Stimulated activated CD4-positive, alpha-beta T cell treated with anti-CD3 and anti-CD28 coated beads, Interleukin-1b, Interleukin-23, amount 100 ng/mL, for 1 hour (primary cell): ENCODE measurements around the gene CBLB.
"Not testable (repeated sequence)": the region's sequence is repeated elsewhere in the genome, so short reads cannot be mapped to it uniquely, and the experiment has no call there.

Experiments
- DNase-seq, 2 donors: peaks; one replicate each; pipeline ENCODE4 v3.0.0-alpha.2; 2020; ENCODE audit warnings: low read depth in 2 of 2

Gene CBLB

DNA sequence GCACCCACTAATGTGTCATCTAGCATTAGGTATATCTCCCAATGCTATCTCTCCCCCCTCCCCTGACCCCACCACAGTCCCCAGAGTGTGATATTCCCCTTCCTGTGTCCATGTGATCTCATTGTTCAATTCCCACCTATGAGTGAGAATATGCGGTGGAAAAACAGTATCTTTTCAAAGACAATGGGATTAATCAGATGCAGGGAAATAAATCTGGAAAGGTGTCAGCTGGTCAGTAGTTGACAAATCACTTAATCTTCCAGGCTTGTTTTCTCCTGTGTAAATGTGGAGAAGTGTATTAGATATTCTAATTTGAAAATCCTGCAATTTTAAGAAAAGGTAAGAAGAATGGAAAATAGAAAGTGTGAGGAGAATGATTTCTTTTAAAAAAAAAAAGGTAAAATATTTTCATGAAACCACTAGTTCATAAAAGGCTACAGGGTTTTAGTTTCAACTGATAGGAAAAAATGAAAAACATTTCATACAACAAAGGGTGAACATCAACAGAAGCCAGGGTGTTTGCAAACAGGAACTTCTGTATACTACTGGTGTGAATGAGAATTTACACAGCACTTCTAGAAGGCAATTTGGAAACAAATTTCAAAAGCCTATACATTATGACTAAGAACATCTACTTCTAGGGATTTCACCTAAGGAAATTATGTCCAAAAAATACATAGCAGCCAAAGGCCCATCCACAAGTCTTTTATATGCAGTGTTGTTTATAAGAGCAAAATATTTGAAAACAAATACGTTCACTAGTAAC lies 113.5 kb downstream of the CBLB start:
- no peak for DNase-seq

DNA sequence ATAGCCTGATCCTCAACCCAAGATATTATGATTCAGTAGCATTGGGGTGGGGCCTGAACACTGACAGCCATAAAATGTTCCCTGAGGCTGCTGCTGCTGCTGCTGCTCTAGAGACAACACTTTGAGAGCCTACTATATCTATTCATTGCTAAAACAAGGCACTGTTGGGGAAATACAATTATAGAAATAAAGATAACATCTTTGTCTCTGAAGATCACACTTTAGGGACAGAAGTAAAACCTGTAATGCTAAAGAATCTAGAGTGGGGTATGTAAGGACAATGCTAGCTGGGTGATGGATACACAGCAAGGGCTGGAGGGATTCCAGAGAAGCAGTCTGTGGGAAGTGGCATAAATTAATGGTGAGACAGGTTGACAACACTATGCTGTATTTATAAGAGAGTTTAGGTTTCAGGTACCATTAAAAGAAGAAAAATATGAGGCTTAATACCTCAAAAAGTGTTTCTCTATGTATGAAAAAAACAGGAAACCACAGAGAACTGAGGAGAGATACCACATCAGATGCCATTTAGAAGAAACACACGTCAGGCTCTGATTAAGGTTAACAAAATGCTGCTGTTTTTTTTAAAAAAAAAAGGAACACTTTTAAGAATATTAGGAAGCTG lies 115.9 kb downstream of the CBLB start:
- DNase-seq = no peak

DNA sequence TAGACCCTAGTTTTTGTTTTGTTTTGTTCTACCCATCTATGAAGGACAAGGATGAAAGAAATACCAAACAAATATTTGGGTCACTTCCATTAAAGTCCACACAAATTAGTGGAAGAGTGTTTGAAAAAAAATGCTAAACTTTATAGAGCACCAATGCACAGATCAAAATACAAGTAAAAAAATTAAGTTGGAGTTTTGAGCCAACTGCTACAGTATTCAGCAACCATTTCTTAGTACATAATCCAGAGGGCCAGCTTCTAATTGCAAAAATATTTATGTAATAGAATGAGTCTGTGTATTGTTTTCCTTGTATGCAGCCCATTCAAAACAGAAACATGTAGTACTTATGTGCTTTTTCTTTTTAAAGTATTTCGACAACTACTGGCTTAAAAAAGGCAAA lies 121.1 kb downstream of the CBLB start:
- DNase-seq = no peak

DNA sequence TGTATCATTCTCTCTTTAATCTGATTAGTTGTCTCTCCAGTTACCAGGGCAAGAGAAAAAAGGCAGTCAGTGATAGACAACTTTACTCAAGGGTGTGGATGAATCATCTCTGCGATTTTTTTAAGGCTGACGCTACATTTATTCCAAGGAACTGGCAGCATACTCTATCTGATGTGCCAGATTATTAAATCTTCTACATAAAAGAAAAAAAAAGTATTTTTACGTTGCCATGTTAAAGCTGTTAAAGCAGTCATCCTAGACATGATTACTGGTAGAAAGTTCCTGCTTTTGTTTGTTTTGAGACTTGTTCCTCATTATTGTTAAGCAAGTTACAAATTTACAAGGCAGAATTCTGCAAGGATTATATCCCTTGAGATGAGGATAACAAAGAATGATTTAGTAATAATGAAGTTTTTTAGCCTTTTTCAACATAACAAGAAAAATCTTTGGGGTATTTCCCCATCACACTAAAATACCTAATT lies 121.7 kb downstream of the CBLB start:
- DNase-seq = no peak

DNA sequence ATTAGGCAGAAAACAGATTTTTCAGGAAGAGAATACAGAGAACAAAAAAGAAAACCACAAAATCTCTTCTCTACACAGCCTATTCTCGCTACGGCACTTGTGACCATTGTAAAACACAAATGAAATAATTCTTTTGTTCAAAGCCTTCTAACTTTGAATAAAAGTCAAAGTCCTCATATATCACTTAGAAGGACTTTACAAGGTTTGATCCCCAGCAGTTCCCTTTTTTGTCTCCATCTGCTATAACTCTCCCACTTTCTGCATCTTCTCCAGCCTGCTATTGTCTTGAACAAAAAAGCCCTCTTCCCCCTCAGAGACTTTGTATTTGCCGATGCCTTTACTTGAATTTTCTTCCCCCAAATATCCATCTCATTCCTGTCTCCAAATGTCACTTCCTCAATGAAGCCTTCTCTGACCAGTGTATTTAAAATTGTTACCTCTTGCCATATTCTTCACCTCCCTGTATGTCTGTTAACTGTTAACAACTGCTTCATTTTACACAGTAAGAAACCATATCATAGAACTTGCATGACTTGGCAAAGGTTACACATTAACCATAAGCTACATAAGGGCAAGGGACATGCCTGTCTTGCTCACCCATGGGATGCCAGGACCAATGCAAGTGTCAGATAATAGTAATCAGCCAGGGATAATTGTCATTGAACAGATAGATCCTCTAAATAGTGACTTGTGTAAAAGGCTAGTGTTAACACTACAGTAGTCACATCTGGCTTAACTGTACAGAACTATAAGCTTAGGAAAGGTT lies 122.4 kb downstream of the CBLB start:
- no peak for DNase-seq

DNA sequence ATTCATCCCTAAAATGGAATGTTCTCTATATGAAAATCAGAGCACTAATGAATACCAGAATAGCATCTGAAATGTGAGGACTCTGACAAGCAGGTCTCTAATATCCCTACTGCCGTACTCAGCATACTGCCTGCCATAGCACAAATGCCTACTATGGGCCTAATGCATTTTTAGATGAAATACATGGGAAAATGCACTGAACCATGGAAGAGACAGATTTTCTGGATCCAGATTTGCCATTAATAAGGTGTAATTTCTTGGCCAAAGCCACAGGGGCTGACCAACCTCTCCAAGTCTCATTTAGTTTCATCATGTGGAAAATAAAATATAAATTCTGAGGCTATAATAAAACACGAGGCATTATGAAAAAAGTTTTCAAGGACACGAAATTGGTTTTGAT lies 123.8 kb downstream of the CBLB start:
- DNase-seq = no peak

DNA sequence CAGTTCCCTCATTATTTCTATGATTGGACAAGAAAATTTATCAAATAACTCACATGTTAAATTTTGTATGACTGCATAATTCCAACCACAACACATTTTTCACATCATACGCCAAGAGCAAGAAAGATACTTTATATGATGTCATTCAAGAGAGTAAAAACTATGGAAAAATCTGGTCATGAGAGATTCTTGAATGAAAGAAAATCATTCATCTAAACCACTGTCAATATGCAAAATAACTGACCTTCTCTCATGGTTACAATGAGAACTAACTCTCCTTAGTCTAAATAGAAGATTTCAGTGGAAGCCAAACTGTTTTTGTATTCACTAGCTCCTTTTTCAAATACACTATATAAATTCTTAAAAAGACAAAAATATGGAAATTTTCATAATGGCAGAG lies 124.6 kb downstream of the CBLB start:
- DNase-seq = no peak

DNA sequence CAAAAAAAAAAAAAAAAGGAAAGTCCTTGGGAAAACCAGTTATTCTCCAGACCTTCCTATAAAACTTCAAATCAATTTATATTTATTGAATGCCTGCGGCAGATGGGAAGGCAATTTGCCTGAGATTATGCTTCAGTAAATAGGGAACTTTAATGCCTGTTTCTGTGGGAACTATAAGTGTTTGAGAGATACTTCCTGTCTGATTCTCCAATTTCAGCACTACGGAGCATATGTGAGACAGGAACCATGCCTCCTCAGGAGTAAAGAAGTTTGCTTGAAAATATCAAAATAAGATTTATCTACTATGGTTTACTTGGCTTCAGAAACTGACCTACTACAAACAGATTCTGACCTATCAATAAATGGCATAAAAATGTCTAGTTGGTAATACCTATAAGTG lies 135.5 kb downstream of the CBLB start:
- no peak for DNase-seq

DNA sequence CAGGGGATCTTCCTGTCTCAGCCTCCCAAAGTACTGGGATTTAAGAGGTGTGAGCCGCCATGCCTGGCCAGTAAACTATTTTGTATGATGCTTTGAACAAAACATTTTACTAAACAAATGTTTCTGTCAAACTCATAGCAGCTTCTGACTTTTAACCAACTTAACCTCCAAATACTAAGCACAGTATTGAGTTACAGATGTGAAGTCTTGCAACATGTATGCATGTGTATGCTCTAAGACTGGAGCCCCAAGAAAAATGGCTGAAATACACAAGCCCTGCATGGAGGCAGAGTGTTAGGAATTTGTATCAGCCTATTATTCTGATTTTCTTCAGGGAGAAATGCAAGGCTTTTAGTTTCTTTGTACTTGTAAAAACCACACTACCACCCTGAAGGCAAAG lies 137.1 kb downstream of the CBLB start:
- DNase-seq = no peak

DNA sequence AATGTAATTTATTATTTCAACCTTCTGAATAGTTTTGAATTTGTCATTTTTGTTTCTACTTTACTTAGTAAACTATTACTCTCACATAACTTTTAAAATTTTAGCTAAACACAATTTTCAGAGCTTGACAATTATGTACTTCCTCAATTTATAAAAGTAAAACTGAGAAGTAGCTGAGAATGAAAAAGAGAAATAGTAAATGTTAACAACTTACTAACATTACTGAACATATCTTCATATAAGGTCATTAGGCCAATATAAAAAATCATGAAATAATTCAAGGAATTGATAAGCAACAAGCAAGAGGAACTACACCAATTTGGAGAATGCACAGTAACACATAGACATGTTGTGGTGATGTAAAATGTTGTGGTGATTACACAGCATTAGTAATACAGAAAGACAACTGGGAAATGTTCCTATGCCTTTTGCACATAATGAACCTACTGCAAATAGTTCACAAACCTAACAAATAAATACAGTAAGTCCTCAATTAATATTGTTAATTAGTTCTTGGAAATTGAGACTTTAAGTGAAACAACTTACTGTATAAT lies 137.9 kb downstream of the CBLB start:
- no peak for DNase-seq

DNA sequence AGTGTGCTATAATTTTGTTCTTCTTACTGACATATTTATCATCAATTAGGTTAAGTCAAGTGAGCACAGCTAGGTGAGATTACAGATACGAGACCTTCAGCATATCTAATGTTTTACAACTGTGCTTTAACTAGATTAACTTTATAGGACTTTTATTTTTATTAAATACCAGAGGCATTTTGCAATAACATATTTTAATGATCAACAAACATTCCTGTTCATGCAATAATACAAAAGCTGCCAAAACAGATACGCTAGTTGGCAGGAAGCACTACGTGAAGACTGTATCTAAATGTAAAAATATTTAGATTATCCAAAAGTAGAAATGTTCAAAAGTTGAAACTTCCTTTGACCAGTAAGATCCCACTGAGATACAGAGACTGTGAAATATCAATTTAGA lies 139.1 kb downstream of the CBLB start:
- DNase-seq = no peak

DNA sequence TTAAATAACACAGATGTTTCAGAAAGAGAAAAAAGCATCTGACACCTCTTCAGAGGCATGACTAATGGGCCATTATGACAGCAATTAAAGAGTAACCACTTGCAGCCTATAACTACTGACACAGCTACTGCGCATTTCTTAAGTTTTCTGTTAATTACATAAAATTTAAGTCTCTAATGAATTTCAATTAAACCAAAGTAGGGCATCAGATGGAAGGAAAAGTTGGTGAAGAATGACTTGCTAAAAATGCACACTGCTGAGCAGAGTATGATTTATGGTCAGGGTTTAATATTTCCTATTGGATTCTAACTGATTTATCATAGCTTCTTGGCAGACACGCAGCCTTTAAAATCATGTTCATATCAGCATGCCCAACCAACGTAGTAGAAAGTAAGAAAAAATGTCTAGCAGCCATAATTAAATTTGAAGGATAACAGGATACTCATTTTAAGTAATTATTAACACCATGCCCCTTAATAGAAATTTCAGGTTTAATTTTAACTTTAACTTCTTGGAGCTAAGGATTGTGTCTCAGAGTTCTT lies 140.0 kb downstream of the CBLB start:
- DNase-seq = no peak

DNA sequence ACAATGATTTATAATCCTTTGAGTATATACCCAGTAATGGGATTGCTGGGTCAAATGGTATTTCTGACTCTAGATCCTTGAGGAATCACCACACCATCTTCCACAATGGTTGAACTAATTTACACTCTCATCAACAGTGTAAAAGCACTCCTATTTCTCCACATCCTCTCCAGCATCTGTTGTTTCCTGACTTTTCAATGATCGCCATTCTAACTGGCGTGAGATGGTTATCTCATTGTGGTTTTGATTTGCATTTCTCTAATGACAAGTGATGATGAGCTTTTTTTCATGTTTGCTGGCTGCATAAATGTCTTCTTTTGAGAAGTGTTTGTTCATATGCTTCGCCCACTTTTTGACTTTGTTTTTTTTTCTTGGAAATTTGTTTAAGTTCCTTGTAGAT lies 141.8 kb downstream of the CBLB start:
- DNase-seq = not testable (repeated sequence)

DNA sequence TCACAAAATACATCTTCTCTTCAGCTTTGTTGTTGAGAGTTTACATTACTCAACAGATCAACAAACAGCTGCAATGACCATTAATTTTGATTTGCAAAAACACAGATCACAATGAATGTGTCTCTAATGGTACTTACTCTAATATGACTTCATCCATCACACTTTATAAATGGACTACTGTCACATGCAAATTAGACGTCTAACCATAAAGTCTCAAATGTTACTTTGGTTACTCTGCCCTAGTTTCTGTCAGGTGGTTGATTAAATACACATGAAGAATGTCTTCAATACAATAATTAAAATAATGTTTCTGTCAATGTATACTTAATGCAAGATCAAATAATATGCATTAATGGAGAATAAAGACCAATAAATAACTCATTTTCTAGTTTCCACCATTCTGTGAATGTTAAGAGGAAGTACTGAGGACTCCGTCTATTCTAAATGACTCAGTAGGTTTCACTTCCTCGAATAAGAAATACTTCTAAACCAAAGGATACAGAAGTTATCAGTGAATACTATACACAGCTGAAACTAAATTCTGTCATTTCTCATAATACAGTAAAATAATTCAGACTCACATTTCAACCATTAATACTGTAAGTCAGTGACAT lies 145.8 kb downstream of the CBLB start:
- no peak for DNase-seq

DNA sequence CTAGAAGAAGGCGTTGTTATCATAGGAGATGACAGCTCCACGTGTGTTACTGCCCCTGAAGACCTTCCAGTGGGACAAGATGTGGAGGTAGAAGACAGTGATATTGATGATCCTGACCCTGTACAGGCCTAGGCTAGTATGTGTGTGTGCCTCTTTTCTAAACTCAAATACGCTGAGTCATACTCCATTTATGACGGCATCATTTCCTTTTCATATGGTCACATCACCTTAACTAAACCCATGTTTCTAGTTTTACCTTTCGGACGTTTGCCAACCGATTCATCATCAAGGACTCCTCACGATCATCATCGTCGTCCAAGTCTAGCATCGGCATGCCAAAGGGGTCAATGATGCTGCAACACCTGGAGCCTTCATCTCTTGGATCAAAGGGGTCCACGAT lies 149.0 kb downstream of the CBLB start:
- no peak for DNase-seq

DNA sequence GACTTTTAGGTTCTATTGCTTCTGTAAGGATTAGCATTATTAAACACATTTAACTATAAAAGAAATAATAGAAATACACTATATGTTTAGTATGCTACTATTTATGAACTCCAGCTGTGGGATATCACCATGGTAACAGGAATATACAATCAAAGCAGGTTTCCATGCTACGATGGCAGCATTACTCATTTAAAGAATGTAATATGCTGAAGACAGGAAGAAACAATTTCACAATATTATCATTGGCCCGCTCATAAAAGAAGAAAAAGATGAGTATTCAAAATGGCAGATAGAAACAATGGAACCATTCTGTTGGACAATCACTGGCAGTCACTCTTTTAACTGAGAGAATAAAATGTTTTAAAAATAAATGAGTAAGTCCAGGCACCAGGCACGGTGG lies 153.4 kb downstream of the CBLB start:
- DNase-seq = no peak

DNA sequence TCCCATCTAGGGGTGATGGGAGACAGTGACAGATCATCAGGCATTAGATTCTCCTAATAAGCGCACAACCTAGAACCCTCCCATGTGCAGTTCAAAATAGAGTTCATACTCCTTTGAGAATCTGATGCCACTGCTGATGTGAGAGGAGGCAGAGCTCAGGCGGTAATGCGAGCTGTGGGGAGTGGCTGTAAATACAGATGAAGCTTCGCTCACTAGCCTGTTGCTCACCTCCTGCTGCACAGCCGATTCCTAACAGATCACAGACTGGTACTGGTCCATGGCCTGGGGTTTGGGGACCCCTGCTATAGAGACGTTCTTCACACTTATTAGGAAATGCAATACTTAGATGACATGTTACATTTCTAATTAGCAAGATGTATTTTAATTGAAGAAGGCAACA lies 154.4 kb downstream of the CBLB start:
- no peak for DNase-seq

DNA sequence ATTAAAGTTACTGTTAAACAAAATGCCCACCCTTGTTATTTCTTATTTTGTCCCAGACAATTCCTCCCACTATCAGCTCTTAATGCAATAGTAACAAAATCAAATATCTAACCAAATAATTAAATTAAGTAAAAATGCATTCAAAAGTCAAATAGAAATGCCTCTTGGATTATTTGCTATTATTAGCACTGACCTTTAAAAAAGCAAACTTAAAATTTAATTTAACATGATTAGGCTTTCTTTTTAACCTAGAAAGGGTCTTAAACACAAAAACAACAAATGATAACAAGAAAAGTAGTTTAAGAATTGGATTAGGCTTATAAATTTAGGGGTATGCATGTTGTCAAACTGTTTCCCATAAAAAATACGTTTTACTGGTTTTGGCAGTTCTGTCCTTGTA lies 159.8 kb downstream of the CBLB start:
- DNase-seq = no peak

DNA sequence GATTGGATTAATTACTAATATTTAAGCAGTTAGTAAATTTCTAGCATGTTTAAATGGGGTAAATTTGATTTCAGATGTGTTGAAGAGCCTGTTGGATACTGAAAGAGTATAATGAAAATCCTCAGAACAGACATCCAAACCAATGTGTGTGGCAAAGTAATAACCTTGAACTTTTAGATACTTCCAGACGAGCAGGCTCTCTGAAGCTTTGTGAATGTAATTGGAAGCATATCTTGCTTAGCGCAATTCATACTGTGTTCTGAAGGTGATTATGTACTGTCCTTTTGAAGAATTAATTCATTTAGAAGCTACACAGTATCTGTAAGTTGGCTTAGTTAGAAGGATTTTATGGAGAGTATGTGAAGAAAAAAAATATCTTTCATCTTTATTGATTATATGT lies 161.8 kb downstream of the CBLB start:
- no peak for DNase-seq

DNA sequence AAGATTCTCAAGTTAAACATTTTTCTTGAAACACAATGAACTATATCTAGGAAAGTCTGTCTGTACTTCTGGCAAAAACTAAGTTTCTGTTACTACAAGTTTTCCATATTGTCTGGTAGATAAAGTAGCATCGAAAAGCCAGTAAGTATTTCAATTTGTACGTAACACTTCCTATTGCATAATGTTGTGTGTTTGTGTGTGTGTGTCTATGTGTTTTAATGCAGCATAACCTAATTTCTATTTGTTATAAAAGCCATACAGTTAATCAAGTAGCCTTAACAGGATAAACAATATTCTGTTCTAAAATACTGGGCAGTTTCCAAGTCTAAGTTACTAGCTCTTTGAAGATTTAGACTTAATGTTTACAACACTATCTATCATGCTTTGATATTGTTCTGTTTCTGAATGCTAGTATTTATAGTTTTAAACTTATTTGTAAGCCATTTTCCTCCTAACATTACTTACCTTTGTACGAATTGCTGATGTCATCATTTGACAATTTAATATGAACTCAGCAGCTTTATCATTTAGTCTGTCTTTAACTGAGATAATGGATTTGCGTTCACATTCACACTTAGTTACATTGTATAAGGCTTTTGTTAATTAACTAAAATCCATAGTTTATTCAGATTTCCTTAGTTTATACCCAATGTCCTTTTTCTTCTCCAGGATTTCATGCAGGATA lies 163.9 kb downstream of the CBLB start:
- no peak for DNase-seq

DNA sequence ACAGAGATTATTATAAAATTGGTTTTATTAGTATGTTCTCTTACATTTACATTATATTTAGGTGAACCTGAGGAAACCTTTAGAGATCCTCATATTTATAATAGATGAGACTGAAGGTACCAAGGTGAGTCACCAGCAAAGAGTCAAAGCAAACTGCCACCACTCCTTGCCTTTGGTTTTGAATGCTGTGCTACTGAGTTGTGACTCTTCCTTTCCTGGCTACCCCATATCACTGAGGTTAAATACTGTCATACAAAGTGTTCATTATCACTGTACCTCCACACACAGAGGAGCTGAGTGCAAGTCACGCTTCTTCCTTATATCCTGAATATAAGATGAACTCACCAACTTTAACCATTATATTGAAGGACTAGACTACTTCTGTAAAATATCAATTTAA lies 168.2 kb downstream of the CBLB start:
- DNase-seq = no peak
